IPS DF 6.9 (cell line): Measurements from ENCODE around the gene FAM234A.

ENCODE experiments used
- DNase-seq: peaks from one replicate; pipeline ENCODE4 v3.0.0-alpha.2; 2013; ENCODE audit warnings: low read depth, low spot score
- H3K27ac ChIP-seq: one replicate; pipeline ENCODE4 v1.5.1; 2013; ENCODE audit warnings: low read length, control low read depth
- H3K27me3 ChIP-seq: 2 replicates; pipeline ENCODE4 v1.6.1; 2013; ENCODE audit warnings: mild to moderate bottlenecking, low read length; ENCODE audit not compliant: control insufficient read depth, insufficient read depth
- H3K36me3 ChIP-seq: 2 replicates; pipeline ENCODE4 v1.6.1; 2013; ENCODE audit warnings: low read length; ENCODE audit not compliant: control insufficient read depth, insufficient read depth
- H3K4me1 ChIP-seq: 2 replicates; pipeline ENCODE4 v1.6.1; 2013; ENCODE audit warnings: low read length; ENCODE audit not compliant: control insufficient read depth, insufficient read depth
- H3K4me3 ChIP-seq: 2 replicates; pipeline ENCODE4 v1.5.1; 2013; ENCODE audit warnings: mild to moderate bottlenecking, low read length
- H3K9me3 ChIP-seq: 2 replicates; pipeline ENCODE4 v1.6.1; 2013; ENCODE audit warnings: low read length, inconsistent platforms; ENCODE audit not compliant: control insufficient read depth, insufficient read depth
- WGBS: extraction: QIAGEN DNeasy Blood & Tissue Kit; methylation state at CpG from one replicate; pipeline ENCODE4 v1.1.7; 2013; ENCODE audit warnings: mixed read lengths, missing lambda C conversion rate; ENCODE audit not compliant: insufficient read length, insufficient coverage; 5-methylcytosine and 5-hydroxymethylcytosine counted together

FAM234A gene

GRCh38 chr16:280991-281659 lies 46.5 kb downstream of the FAM234A start:
- Histone ChIP-seq H3K9me3 (no peaks in the 10 kb centered on the region), H3K36me3 (no peaks in the 10 kb centered on the region; the same call in 1 of the 2 replicates), H3K4me3 (peak overlapping the region; percentile 61; the same call in 1 of the 2 replicates), H3K4me1 (no peaks in the 10 kb centered on the region; the same call in 1 of the 2 replicates), H3K27me3 (peaks cover 13% of the 10 kb centered on the region; the same call in 1 of the 2 replicates), H3K27ac (no peak overlapping the region)
- DNase-seq: no peak
- no CpG with 5 or more reads among the region's 27 CpGs for WGBS

- Histone ChIP-seq H3K4me1 (no peaks in the 10 kb centered on the region; the same call in 1 of the 2 replicates), H3K27me3 (peaks cover 8% of the 10 kb centered on the region; the same call in 1 of the 2 replicates), H3K27ac (no peak overlapping the region), H3K4me3 (no peak overlapping the region), H3K9me3 (no peaks in the 10 kb centered on the region), H3K36me3 (peaks cover 3% of the 10 kb centered on the region; the same call in 1 of the 2 replicates)
- WGBS: no CpG with 5 or more reads among the region's 25 CpGs
- DNase-seq: no peak
These were observed 47.1 kb downstream of the FAM234A start for GRCh38 chr16:281660-282255.

- Histone ChIP-seq H3K36me3 (peaks cover 3% of the 10 kb centered on the region; the same call in 1 of the 2 replicates), H3K4me3 (no peak overlapping the region), H3K27ac (no peak overlapping the region), H3K4me1 (no peaks in the 10 kb centered on the region; the same call in 1 of the 2 replicates), H3K9me3 (no peaks in the 10 kb centered on the region), H3K27me3 (peaks cover 8% of the 10 kb centered on the region; the same call in 1 of the 2 replicates)
- DNase-seq: no peak
- no CpG with 5 or more reads among the region's 22 CpGs for WGBS
These were observed 47.9 kb downstream of the FAM234A start for GRCh38 chr16:282491-282890.

GRCh38 chr16:283033-283805 lies 48.6 kb downstream of the FAM234A start, which contains the start of gene PDIA2:
PDIA2 (plus strand) TSS chr16:283164; CDS start chr16:283170, 6 bp downstream.
- H3K4me1 ChIP-seq: no peaks in the 10 kb centered on the region; the same call in 1 of the 2 replicates
- no CpG with 5 or more reads among the region's 25 CpGs for WGBS
- H3K27ac ChIP-seq: no peak within 1 kb of the TSS
- no peak for DNase-seq
- H3K27me3 ChIP-seq: peaks cover 8% of the 10 kb centered on the region; the same call in 1 of the 2 replicates
- peaks cover 7% of the 10 kb centered on the region; the same call in 1 of the 2 replicates for H3K36me3 ChIP-seq
- H3K9me3 ChIP-seq: no peaks in the 10 kb centered on the region
- H3K4me3 ChIP-seq: no peak within 1 kb of the TSS

GRCh38 chr16:284204-285120 lies 49.8 kb downstream of the FAM234A start:
- no CpG with 5 or more reads among the region's 52 CpGs for WGBS
- no peak for DNase-seq
- peaks cover 11% of the 10 kb centered on the region for H3K36me3 ChIP-seq

GRCh38 chr16:285146-286055 lies 50.8 kb downstream of the FAM234A start:
- H3K36me3 ChIP-seq: peaks cover 11% of the 10 kb centered on the region
- peaks cover 6% of the 10 kb centered on the region; the same call in 1 of the 2 replicates for H3K27me3 ChIP-seq
- no peak overlapping the region for H3K27ac ChIP-seq
- no peaks in the 10 kb centered on the region for H3K9me3 ChIP-seq
- no peak for DNase-seq
- no CpG with 5 or more reads among the region's 48 CpGs for WGBS
- H3K4me1 ChIP-seq: no peaks in the 10 kb centered on the region; the same call in 1 of the 2 replicates
- no peak overlapping the region; the same call in 1 of the 2 replicates for H3K4me3 ChIP-seq

More at GRCh38 chr16:284204-285120, 49.8 kb downstream of the FAM234A start:
- no peaks in the 10 kb centered on the region for H3K9me3 ChIP-seq
- H3K27ac ChIP-seq: no peak overlapping the region
- H3K4me1 ChIP-seq: no peaks in the 10 kb centered on the region; the same call in 1 of the 2 replicates
- peaks cover 6% of the 10 kb centered on the region; the same call in 1 of the 2 replicates for H3K27me3 ChIP-seq
- H3K4me3 ChIP-seq: no peak overlapping the region

- no peaks in the 10 kb centered on the region for H3K27me3 ChIP-seq
- no CpG with 5 or more reads among the region's 22 CpGs for WGBS
- H3K36me3 ChIP-seq: peaks cover 22% of the 10 kb centered on the region
- no peaks in the 10 kb centered on the region for H3K4me1 ChIP-seq
- no peaks in the 10 kb centered on the region for H3K9me3 ChIP-seq
- H3K27ac ChIP-seq: no peak overlapping the region
- no peak for DNase-seq
- no peak overlapping the region for H3K4me3 ChIP-seq
These were observed 52.1 kb downstream of the FAM234A start for GRCh38 chr16:286491-287297.

- Histone ChIP-seq H3K27me3 (no peaks in the 10 kb centered on the region), H3K9me3 (no peaks in the 10 kb centered on the region), H3K4me3 (no peak overlapping the region), H3K4me1 (no peaks in the 10 kb centered on the region), H3K27ac (no peak overlapping the region), H3K36me3 (peaks cover 28% of the 10 kb centered on the region)
- no CpG with 5 or more reads among the region's 16 CpGs for WGBS
- DNase-seq: no peak
These were observed 52.7 kb downstream of the FAM234A start for GRCh38 chr16:287298-287811.
